IPS DF 4.7 (cell line): Measurements from ENCODE around the gene ZNF407.

Source experiments
- DNase-seq: peaks from one replicate; pipeline ENCODE4 v3.0.0-alpha.2; 2013; ENCODE audit warnings: low spot score; ENCODE audit errors: extremely low read depth

The ZNF407 gene

GRCh38 chr18:74725690-74726089 is 128.0 kb downstream of the ZNF407 start:
- DNase-seq, result no peak

- DNase-seq, result no peak
Measured at GRCh38 chr18:74728586-74728985, 130.9 kb downstream of the ZNF407 start.

GRCh38 chr18:74731097-74731496 is 133.4 kb downstream of the ZNF407 start:
- no peak for DNase-seq

GRCh38 chr18:74732380-74732779 is 134.7 kb downstream of the ZNF407 start:
- DNase-seq, result no peak

- DNase-seq, result no peak
Measured at GRCh38 chr18:74733598-74733997, 135.9 kb downstream of the ZNF407 start.

GRCh38 chr18:74734013-74734444 is 136.4 kb downstream of the ZNF407 start:
- no peak for DNase-seq

GRCh38 chr18:74739926-74740325 is 142.3 kb downstream of the ZNF407 start:
- no peak for DNase-seq

GRCh38 chr18:74742573-74743243 is 145.0 kb downstream of the ZNF407 start:
- DNase-seq, result no peak

GRCh38 chr18:74745633-74746403 is 148.1 kb downstream of the ZNF407 start:
- no peak for DNase-seq

GRCh38 chr18:74748809-74749208 is 151.1 kb downstream of the ZNF407 start:
- no peak for DNase-seq

GRCh38 chr18:74758995-74759394 is 161.3 kb downstream of the ZNF407 start:
- DNase-seq, result no peak

- no peak for DNase-seq
Measured at GRCh38 chr18:74760026-74760425, 162.4 kb downstream of the ZNF407 start.

GRCh38 chr18:74760436-74760835 is 162.8 kb downstream of the ZNF407 start:
- DNase-seq, result no peak

- DNase-seq, result no peak
Measured at GRCh38 chr18:74766251-74766650, 168.6 kb downstream of the ZNF407 start.

GRCh38 chr18:74768096-74768495 is 170.4 kb downstream of the ZNF407 start:
- no peak for DNase-seq

- no peak for DNase-seq
Measured at GRCh38 chr18:74773171-74773624, 175.5 kb downstream of the ZNF407 start.

GRCh38 chr18:74774486-74774885 is 176.8 kb downstream of the ZNF407 start:
- no peak for DNase-seq

GRCh38 chr18:74775239-74775638 is 177.6 kb downstream of the ZNF407 start:
- no peak for DNase-seq

GRCh38 chr18:74778191-74778847 is 180.6 kb downstream of the ZNF407 start:
- DNase-seq, result no peak

- no peak for DNase-seq
Measured at GRCh38 chr18:74784752-74785151, 187.1 kb downstream of the ZNF407 start.

GRCh38 chr18:74785632-74786031 is 188.0 kb downstream of the ZNF407 start:
- DNase-seq, result no peak

GRCh38 chr18:74788657-74789056 is 191.0 kb downstream of the ZNF407 start:
- DNase-seq, result no peak
